CD14-positive monocyte (primary cell): ENCODE results near the gene CMTM1. TPM values are rescaled to one million over a fixed set of nuclear protein-coding genes. Genes with fewer than 3 reads are reported as not detected.

Source experiments
- DNase-seq, 3 donors: peaks; one replicate each; pipeline ENCODE4 v3.0.0-alpha.2; 2011 to 2022
- H2AFZ ChIP-seq: 2 replicates; pipeline ENCODE4 v1.6.0; 2012; ENCODE audit warnings: mild to moderate bottlenecking, low read depth, low read length, inconsistent platforms; ENCODE audit not compliant: insufficient read depth, poor library complexity, severe bottlenecking
- H3K27ac ChIP-seq, 2 donors: 1 replicate in 1 of 2; 2 replicates in 1 of 2; pipeline ENCODE4 v1.5.1; 2012 to 2013; ENCODE audit warnings: low read length in 2 of 2, control low read depth in 1 of 2, inconsistent platforms in 1 of 2, low read depth in 1 of 2, mild to moderate bottlenecking in 1 of 2
- H3K27me3 ChIP-seq, 2 donors: one replicate each; pipeline versions ENCODE4 v1.6.0 to v1.6.1; 2011 to 2013; ENCODE audit warnings: low read length in 2 of 2; ENCODE audit not compliant: control insufficient read depth in 2 of 2, insufficient read depth in 2 of 2
- H3K36me3 ChIP-seq, 2 donors: replicated peaks in 1 of 2; 1 replicate in 1 of 2; 2 replicates in 1 of 2; pipeline versions ENCODE4 v1.5.1 to v1.6.1; 2012 to 2013; ENCODE audit warnings: low read length in 2 of 2, control low read depth in 1 of 2, inconsistent platforms in 1 of 2, mild to moderate bottlenecking in 1 of 2; ENCODE audit not compliant: insufficient read depth in 2 of 2, control insufficient read depth in 1 of 2
- H3K4me1 ChIP-seq, 2 donors: 1 replicate in 1 of 2; 2 replicates in 1 of 2; pipeline versions ENCODE4 v1.5.1 to v1.6.1; 2012 to 2013; ENCODE audit warnings: low read length in 2 of 2, control low read depth in 1 of 2, inconsistent platforms in 1 of 2, mild to moderate bottlenecking in 1 of 2, moderate library complexity in 1 of 2; ENCODE audit not compliant: insufficient read depth in 2 of 2, control insufficient read depth in 1 of 2
- H3K4me2 ChIP-seq: replicated peaks from 2 replicates; pipeline ENCODE3; 2012; ENCODE audit warnings: low read length, moderate library complexity, mild to moderate bottlenecking; ENCODE audit not compliant: poor library complexity, severe bottlenecking; ENCODE audit errors: extremely low read depth
- H3K4me3 ChIP-seq, 3 experiments: fragments of 200-600 bp in 1 of 3; sonication (generic) in 1 of 3; replicated peaks in 1 of 3; 1 replicate in 2 of 3; 2 replicates in 1 of 3; pipeline ENCODE4 v1.5.1; 2011 to 2013; ENCODE audit warnings: low read length in 3 of 3, mild to moderate bottlenecking in 3 of 3, control low read depth in 2 of 3, low read depth in 2 of 3, inconsistent platforms in 1 of 3, moderate library complexity in 1 of 3
- H3K79me2 ChIP-seq: 2 replicates; pipeline ENCODE4 v1.6.0; 2012; ENCODE audit warnings: mild to moderate bottlenecking, control low read depth, inconsistent platforms, low read length, moderate library complexity; ENCODE audit not compliant: insufficient read depth
- H3K9ac ChIP-seq: 2 replicates; pipeline ENCODE4 v1.6.0; 2017; ENCODE audit warnings: low read length, mild to moderate bottlenecking; ENCODE audit not compliant: insufficient read depth, poor library complexity, severe bottlenecking
- H3K9me3 ChIP-seq, 2 donors: replicated peaks in 1 of 2; 1 replicate in 1 of 2; 2 replicates in 1 of 2; pipeline versions ENCODE4 v1.5.1 to v1.6.1; 2012 to 2013; ENCODE audit warnings: low read length in 2 of 2, control low read depth in 1 of 2; ENCODE audit not compliant: control insufficient read depth in 1 of 2, insufficient read depth in 1 of 2
- H4K20me1 ChIP-seq: 2 replicates; pipeline ENCODE4 v1.6.0; 2012; ENCODE audit warnings: mild to moderate bottlenecking, low read length, control low read depth, moderate library complexity; ENCODE audit not compliant: insufficient read depth
- H3K27ac Mint-ChIP-seq, 7 donors: one replicate each; pipeline ENCODE4 v1.8.0; 2020; ENCODE audit warnings: mild to moderate bottlenecking in 7 of 7, mixed read lengths in 7 of 7, moderate library complexity in 6 of 7, inconsistent platforms in 2 of 7
- H3K27me3 Mint-ChIP-seq, 3 donors: one replicate each; pipeline ENCODE4 v1.8.0; 2021 to 2022; ENCODE audit warnings: low read depth in 3 of 3, mild to moderate bottlenecking in 3 of 3, mixed read lengths in 3 of 3, moderate library complexity in 3 of 3, inconsistent platforms in 1 of 3
- H3K36me3 Mint-ChIP-seq, 2 donors: one replicate each; pipeline ENCODE4 v1.8.0; 2020; ENCODE audit warnings: mixed read lengths in 2 of 2, inconsistent platforms in 1 of 2, mild to moderate bottlenecking in 1 of 2
- H3K4me1 Mint-ChIP-seq: one replicate; pipeline ENCODE4 v1.8.0; 2020; ENCODE audit warnings: mild to moderate bottlenecking, mixed read lengths
- H3K4me3 Mint-ChIP-seq, 2 donors: one replicate each; pipeline ENCODE4 v1.8.0; 2020; ENCODE audit warnings: mild to moderate bottlenecking in 2 of 2, mixed read lengths in 2 of 2, moderate library complexity in 1 of 2
- H3K9me3 Mint-ChIP-seq, 7 donors: one replicate each; pipeline ENCODE4 v1.8.0; 2020 to 2022; ENCODE audit warnings: mixed read lengths in 7 of 7, mild to moderate bottlenecking in 6 of 7, moderate library complexity in 6 of 7, inconsistent platforms in 2 of 7
- CTCF ChIP-seq: fragments of 200-600 bp; IDR thresholded peaks from one replicate; pipeline ENCODE4 v1.8.0; 2022; ENCODE audit warnings: antibody characterized with exemption, mild to moderate bottlenecking
- WGBS: methylation state at CpG from one replicate; pipeline ENCODE4 v1.1.5; 2013; ENCODE audit warnings: missing lambda C conversion rate; ENCODE audit not compliant: insufficient coverage; 5-methylcytosine and 5-hydroxymethylcytosine counted together
- intact Hi-C, 2 donors: fragments of 100-400 bp; cut with micrococcal nuclease; formaldehyde crosslinking; loops; one replicate each; pipeline versions ENCODE4 v1.15.0 to v1.15.1; 2023
- polyA plus RNA-seq, 3 donors: library from polyadenylated mRNA; depleted of rRNA in 1 of 3; unstranded in 2 of 3; stranded (reverse) in 1 of 3; fragments of 300-500 nt in 2 of 3; fragments of >200 nt in 1 of 3; fragmentation: Illumina TruSeq in 2 of 3; gene quantifications; 1 replicate in 2 of 3; 2 replicates in 1 of 3; pipeline ENCODE4 v1.2.3, GENCODE V29; 2012 to 2021

Gene CMTM1
- polyA plus RNA-seq, 3 donors: 1.6 to 3.3 (median 2.5) TPM

GRCh38 chr16:66536525-66536924 is 29.7 kb upstream of the CMTM1 start:
- Mint-ChIP-seq H3K36me3 (peaks cover 83 to 92% of the 10 kb centered on the region in 2 donors), H3K27ac (peak overlapping the region in 1 of 7 donors; percentile 2), H3K4me3 (no peak overlapping the region), H3K27me3 (peaks cover 0 to 2% (median 0%) of the 10 kb centered on the region in 3 donors), H3K4me1 (peaks cover 18% of the 10 kb centered on the region), H3K9me3 (no peaks in the 10 kb centered on the region)
- H3K4me1 ChIP-seq: peaks cover 0 to 3% of the 10 kb centered on the region in 2 donors
- H3K9me3 ChIP-seq: no peaks in the 10 kb centered on the region
- H4K20me1 ChIP-seq: no peaks in the 10 kb centered on the region
- WGBS: 100% methylated on average over 2 of the region's 4 CpGs
- no peak overlapping the region for H2AFZ ChIP-seq
- intact Hi-C loops: no loop called here
- peaks cover 52 to 89% of the 10 kb centered on the region in 2 donors for H3K36me3 ChIP-seq
- no peaks in the 10 kb centered on the region for H3K27me3 ChIP-seq
- no peak for TF ChIP-seq CTCF
- no peak overlapping the region for H3K9ac ChIP-seq
- DNase-seq: no peak
- no peak overlapping the region for H3K4me2 ChIP-seq
- H3K27ac ChIP-seq: no peak overlapping the region
- H3K4me3 ChIP-seq: no peak overlapping the region
- H3K79me2 ChIP-seq: no peaks in the 10 kb centered on the region

- H3K27ac Mint-ChIP-seq: peak overlapping the region in 2 of 7 donors; percentile 2 to 44
These were observed 29.0 kb upstream of the CMTM1 start for GRCh38 chr16:66537236-66537635.

More at GRCh38 chr16:66537236-66537635, 29.0 kb upstream of the CMTM1 start:
- Histone ChIP-seq H3K4me1 (peaks cover 0 to 3% of the 10 kb centered on the region in 2 donors), H3K27me3 (no peaks in the 10 kb centered on the region), H3K9ac (no peak overlapping the region), H3K27ac (no peak overlapping the region), H3K9me3 (no peaks in the 10 kb centered on the region), H3K79me2 (no peaks in the 10 kb centered on the region), H2AFZ (no peak overlapping the region), H4K20me1 (no peaks in the 10 kb centered on the region), H3K4me2 (no peak overlapping the region), H3K36me3 (peaks cover 52 to 89% of the 10 kb centered on the region in 2 donors), H3K4me3 (no peak overlapping the region)
- Mint-ChIP-seq H3K27me3 (peaks cover 0 to 2% (median 0%) of the 10 kb centered on the region in 3 donors), H3K36me3 (peaks cover 84 to 92% of the 10 kb centered on the region in 2 donors), H3K9me3 (no peaks in the 10 kb centered on the region), H3K4me3 (no peak overlapping the region), H3K4me1 (peaks cover 18% of the 10 kb centered on the region)
- intact Hi-C loops: no loop called here
- TF ChIP-seq CTCF: no peak
- 97% methylated on average over 2 of the region's 2 CpGs for WGBS
- DNase-seq: no peak
